CD4-positive, alpha-beta T cell treated with Interleukin-1 beta for 1 hour (primary cell): ENCODE measurements around the gene PCGF3.
"Not testable (repeated sequence)": the region's sequence is repeated elsewhere in the genome, so short reads cannot be mapped to it uniquely, and the experiment has no call there.

Experiments used
- DNase-seq, 2 donors: peaks; one replicate each; pipeline ENCODE4 v3.0.0-alpha.2; 2020 to 2022

PCGF3 gene

GRCh38 chr4:704198-704891 lies 1.3 kb upstream of the PCGF3 start:
- no peak for DNase-seq

- no peak for DNase-seq
Measured at GRCh38 chr4:704971-705277, 708 bp upstream of the PCGF3 start.

GRCh38 chr4:706083-706633 lies 526 bp downstream of the PCGF3 start:
- not testable (repeated sequence) for DNase-seq

- DNase-seq, result no peak
Measured at GRCh38 chr4:706834-707598, 1.4 kb downstream of the PCGF3 start.

GRCh38 chr4:707929-708630 lies 2.4 kb downstream of the PCGF3 start:
- DNase-seq, result no peak

- no peak for DNase-seq
Measured at GRCh38 chr4:708631-708933, 3.0 kb downstream of the PCGF3 start.

- no peak for DNase-seq
Measured at GRCh38 chr4:709348-709747, 3.7 kb downstream of the PCGF3 start.

GRCh38 chr4:710116-710515 lies 4.5 kb downstream of the PCGF3 start:
- DNase-seq, result no peak

- no peak for DNase-seq
Measured at GRCh38 chr4:710916-711315, 5.3 kb downstream of the PCGF3 start.

- no peak for DNase-seq
Measured at GRCh38 chr4:712093-712492, 6.5 kb downstream of the PCGF3 start.

GRCh38 chr4:712916-713632 lies 7.4 kb downstream of the PCGF3 start:
- no peak for DNase-seq

- DNase-seq, result no peak
Measured at GRCh38 chr4:714087-714486, 8.5 kb downstream of the PCGF3 start.

GRCh38 chr4:717601-718320 lies 12.1 kb downstream of the PCGF3 start:
- no peak for DNase-seq

- DNase-seq, result no peak
Measured at GRCh38 chr4:718460-718859, 12.8 kb downstream of the PCGF3 start.

- no peak for DNase-seq
Measured at GRCh38 chr4:720111-720860, 14.7 kb downstream of the PCGF3 start.

- no peak for DNase-seq
Measured at GRCh38 chr4:721261-722168, 15.9 kb downstream of the PCGF3 start.

- DNase-seq, result no peak
Measured at GRCh38 chr4:722169-722725, 16.6 kb downstream of the PCGF3 start.

- DNase-seq, result no peak
Measured at GRCh38 chr4:722851-723360, 17.3 kb downstream of the PCGF3 start.

GRCh38 chr4:723751-724530 lies 18.3 kb downstream of the PCGF3 start:
- no peak for DNase-seq
